ENCODE results near the gene EHD4. TPM values are rescaled to one million over a fixed set of nuclear protein-coding genes. Genes with fewer than 3 reads are reported as not detected.

EHD4 gene
- polyA plus RNA-seq, 4 donors, result 8.7 to 20.5 (median 16.4) TPM

DNA sequence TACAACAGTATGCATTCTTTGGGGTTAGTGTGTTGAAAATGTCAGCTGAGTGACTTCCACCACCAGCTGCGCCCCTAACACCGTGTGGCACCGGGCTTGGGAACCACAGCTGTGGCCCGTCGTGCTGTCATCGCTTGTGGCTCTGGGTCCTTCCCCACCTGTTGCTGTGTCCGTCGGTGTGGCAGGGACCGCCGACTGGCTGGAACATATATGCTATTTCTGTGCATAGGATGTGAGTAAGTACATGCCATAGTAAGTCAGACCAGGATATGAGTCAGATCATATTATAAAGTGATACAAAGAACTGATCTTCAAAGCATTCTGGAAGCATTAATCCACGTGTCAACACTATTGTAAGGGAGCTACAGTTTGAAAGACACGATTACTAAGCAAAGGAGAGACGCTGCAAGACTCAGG, 31.9 kb downstream of the EHD4 start:
- no peak for DNase-seq (ENCODE audit: low read depth in 4 of 4, low spot score in 3 of 4)

DNA sequence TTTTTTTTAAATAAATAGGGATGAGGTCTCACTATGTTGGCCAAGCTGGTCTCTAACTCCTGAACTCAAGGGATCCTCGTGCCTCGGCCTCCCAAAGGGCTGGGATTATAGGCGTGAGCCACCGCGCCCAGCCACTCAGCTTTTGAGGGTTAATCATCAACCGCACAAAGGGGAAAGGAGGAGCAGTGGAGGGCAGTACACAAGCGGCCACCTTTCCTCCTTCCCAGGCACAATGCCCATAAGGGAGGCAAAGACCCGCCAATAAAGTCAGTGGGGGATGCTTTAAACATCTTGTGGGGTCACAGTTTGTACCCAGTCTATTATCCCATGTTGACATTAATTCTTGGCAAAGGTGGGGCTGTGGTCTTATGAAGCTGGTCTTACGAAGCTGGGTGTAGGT, 32.4 kb downstream of the EHD4 start:
- DNase-seq (ENCODE audit: low read depth in 4 of 4, low spot score in 3 of 4), result no peak

DNA sequence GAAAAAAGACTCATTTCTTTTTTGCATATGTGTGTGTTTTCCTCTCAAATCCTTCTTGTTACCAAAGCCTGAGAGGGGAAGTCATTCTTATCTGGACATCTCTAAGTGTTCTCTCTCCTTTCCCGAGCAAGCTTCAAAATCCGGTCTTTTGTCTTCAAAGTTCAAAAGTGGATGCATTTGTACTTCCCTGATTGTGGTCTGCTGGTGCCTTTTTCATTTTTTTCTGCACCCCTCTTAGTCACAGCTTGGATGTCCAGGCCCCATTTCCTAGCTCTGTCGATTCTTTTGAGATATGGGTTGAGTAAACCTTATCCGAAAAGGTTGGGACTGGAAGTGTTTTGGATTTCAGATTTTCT, 34.8 kb downstream of the EHD4 start:
- DNase-seq (ENCODE audit: low read depth in 4 of 4, low spot score in 3 of 4), result no peak

DNA sequence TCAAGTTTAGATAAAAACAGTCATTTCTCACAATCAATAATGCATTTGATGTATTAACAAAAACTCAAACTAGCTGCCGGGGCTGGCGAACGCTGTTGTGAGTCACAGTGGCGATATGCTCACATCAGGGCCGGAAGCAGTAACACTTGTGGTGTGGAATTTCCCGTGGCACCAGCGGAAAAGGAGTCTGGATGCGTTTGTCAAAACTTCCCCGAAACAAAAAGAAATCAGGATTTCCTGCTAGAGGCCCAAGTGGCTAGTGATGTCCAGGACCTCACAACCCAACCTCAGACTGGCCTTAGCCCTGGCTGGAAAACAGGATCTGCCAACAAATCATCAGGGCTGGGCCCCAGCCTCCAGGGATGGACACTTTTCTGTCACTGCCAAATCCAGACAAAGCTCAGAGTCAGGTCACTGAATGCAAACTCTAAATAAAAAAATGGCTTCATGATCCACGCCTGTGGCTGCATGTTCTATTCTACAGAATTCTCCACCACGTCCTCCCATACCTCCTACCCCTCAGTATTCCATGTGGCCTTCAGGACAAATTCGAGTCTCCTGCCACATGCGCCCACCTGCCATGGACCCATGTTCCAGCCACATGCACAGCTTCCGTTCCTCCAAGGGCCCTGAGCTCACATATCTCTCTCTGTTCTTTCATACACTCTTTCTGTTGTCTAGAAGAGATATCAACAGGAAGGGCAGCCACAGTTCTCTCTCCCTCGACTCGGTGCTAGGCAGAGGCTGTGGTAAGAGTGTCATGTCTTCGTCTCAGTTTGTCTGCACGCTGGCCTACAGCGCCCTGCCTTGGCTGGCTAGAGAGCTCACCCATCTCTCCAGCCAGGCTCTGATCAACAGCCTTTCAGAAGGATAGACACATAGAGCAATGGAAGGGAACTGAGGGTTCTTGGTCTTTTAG, 35.4 kb downstream of the EHD4 start:
- no peak for DNase-seq (ENCODE audit: low read depth in 4 of 4, low spot score in 3 of 4)

- no peak for DNase-seq (ENCODE audit: low read depth in 4 of 4, low spot score in 3 of 4)
Measured at GRCh38 chr15:41936155-41936554, 36.2 kb downstream of the EHD4 start.

- no peak for DNase-seq (ENCODE audit: low read depth in 4 of 4, low spot score in 3 of 4)
Measured at GRCh38 chr15:41935566-41936020, 36.8 kb downstream of the EHD4 start.

- no peak for DNase-seq (ENCODE audit: low read depth in 4 of 4, low spot score in 3 of 4)
Measured at GRCh38 chr15:41934843-41935242, 37.5 kb downstream of the EHD4 start.

GRCh38 chr15:41933771-41934170, 38.6 kb downstream of the EHD4 start:
- DNase-seq (ENCODE audit: low read depth in 4 of 4, low spot score in 3 of 4), result no peak

DNA sequence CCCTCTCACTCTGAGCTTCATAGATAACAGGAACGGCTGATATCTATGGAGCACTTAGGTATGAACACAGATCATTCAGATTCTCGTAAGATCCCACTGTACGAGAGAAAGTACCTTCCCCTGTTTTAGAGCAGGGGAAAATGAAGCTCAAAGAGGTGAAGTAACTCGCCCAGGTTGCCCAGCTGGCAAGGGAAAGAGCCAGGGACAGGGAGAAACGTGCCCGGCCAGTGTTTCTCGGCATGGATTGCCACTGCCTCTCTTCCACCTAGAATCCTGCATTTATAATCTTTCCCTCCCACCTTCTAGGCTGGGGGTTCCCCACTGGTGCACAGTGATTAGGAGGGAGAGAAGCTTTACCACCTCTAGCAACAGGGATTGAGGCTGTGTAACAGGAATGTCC, 39.0 kb downstream of the EHD4 start:
- no peak for DNase-seq (ENCODE audit: low read depth in 4 of 4, low spot score in 3 of 4)

- no peak for DNase-seq (ENCODE audit: low read depth in 4 of 4, low spot score in 3 of 4)
Measured at GRCh38 chr15:41932511-41933289, 39.7 kb downstream of the EHD4 start.

DNA sequence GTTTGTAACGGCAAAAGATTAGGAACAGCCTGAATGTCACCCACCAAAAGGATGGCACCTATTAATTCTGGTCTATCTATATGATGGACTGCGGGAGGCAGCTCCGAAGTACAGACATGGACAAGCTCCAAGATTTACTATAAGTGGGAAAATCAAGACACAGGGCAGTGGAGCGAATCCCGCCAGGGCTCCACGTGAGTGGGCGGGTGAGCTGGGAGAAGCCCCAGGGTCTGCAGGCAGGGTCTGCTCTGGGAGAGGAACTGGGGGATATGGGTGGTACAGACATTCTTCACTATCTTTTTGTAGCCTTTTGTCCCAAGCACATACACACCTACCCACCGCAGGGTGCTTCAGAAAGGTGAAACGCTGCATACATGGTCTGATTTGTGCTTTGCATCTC, 40.3 kb downstream of the EHD4 start:
- DNase-seq (ENCODE audit: low read depth in 4 of 4, low spot score in 3 of 4), result no peak

DNA sequence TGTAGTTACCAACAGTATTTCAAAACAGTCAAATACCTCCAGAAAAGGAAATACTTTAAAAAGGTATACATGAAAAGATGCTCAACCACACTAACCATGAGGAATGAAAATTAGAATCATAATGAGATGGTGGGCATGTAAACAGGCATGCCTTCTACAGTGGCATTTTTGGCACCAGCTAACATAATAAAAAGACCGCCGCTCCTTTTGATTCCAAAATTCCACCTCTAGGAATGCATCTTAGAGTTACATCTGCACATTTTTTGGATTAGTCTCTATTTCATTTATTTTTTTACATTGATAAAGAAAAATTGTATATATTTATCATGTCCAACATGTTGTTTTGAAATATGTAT, 41.5 kb downstream of the EHD4 start:
- no peak for DNase-seq (ENCODE audit: low read depth in 4 of 4, low spot score in 3 of 4)

GRCh38 chr15:41930221-41930866, 42.0 kb downstream of the EHD4 start:
- no peak for DNase-seq (ENCODE audit: low read depth in 4 of 4, low spot score in 3 of 4)

- DNase-seq (ENCODE audit: low read depth in 4 of 4, low spot score in 3 of 4), result no peak
Measured at GRCh38 chr15:41928637-41929620, 43.4 kb downstream of the EHD4 start.

DNA sequence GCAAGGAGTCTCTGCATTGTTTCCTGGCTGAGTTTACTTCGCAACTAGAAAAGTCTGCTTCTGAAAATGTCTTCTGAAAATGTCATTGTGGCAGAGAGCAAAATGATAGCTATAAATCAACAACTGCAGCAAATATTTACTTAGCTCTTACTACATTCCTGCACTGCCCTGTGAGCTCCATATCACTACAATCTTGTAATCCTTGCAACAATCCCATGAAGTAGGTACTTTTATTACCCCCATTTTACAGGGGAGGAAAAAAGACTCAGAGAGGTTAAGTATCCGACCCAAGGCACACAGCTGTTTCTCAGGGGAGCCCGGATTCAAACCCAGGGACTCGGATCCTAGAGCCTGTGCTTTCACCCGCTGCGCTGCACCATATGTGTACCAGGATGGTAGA, 44.3 kb downstream of the EHD4 start:
- DNase-seq (ENCODE audit: low read depth in 4 of 4, low spot score in 3 of 4), result no peak

DNA sequence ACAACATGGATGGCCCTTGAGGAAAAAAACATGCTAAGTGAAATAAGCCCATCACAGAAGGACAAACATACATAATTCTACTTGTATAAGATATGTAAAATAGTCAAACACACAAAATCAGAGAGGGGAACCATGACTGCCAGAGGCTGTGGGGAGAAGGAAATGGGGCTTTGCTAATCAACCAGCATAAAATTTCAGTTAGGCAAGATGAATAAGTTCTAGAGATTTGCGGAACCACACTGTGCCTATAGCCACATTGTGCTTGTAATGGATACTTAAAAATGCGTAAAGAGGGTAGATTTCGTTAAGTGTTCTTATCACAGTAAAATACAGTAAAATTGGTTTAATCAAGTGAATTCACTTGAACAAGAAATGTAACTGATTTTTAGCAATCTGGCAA, 44.8 kb downstream of the EHD4 start:
- DNase-seq (ENCODE audit: low read depth in 4 of 4, low spot score in 3 of 4), result no peak

GRCh38 chr15:41926185-41927056, 45.9 kb downstream of the EHD4 start:
- no peak for DNase-seq (ENCODE audit: low read depth in 4 of 4, low spot score in 3 of 4)

GRCh38 chr15:41925086-41925608, 47.2 kb downstream of the EHD4 start:
- no peak for DNase-seq (ENCODE audit: low read depth in 4 of 4, low spot score in 3 of 4)

- DNase-seq (ENCODE audit: low read depth in 4 of 4, low spot score in 3 of 4), result no peak
Measured at GRCh38 chr15:41923401-41923997, 48.9 kb downstream of the EHD4 start.

All from left renal pelvis (tissue), 4 donors.